Parathyroid adenoma (tissue), 2 donors: ENCODE results near the gene GDF10.

ENCODE experiments used
- H2AFZ ChIP-seq: fragments of 300-600 bp; sonication (generic); one replicate; pipeline ENCODE4 v1.7.0; 2017; ENCODE audit warnings: antibody characterized with exemption, mild to moderate bottlenecking
- H3K27ac ChIP-seq: fragments of 300-600 bp; sonication (generic); one replicate; pipeline ENCODE4 v1.7.0; 2017
- H3K27me3 ChIP-seq: fragments of 300-600 bp; sonication (generic); one replicate; pipeline ENCODE4 v1.7.0; 2017; ENCODE audit warnings: low read length; ENCODE audit not compliant: control insufficient read depth, insufficient read depth
- H3K36me3 ChIP-seq: fragments of 300-600 bp; sonication (generic); one replicate; pipeline ENCODE4 v1.7.0; 2017; ENCODE audit warnings: low read length; ENCODE audit not compliant: control insufficient read depth, insufficient read depth
- H3K4me1 ChIP-seq: fragments of 300-600 bp; sonication (generic); one replicate; pipeline ENCODE4 v1.7.0; 2017; ENCODE audit warnings: control low read depth
- H3K4me2 ChIP-seq: fragments of 300-600 bp; sonication (generic); one replicate; pipeline ENCODE4 v1.7.0; 2017; ENCODE audit warnings: low read length
- H3K4me3 ChIP-seq: fragments of 300-600 bp; sonication (generic); one replicate; pipeline ENCODE4 v1.7.0; 2017; ENCODE audit warnings: low read depth, low read length
- H3K79me2 ChIP-seq: fragments of 300-600 bp; sonication (generic); one replicate; pipeline ENCODE4 v1.7.0; 2017; ENCODE audit warnings: control low read depth
- H3K9ac ChIP-seq: fragments of 300-600 bp; sonication (generic); one replicate; pipeline ENCODE4 v1.7.0; 2017; ENCODE audit warnings: mild to moderate bottlenecking
- H3K9me3 ChIP-seq: fragments of 300-600 bp; sonication (generic); one replicate; pipeline ENCODE4 v1.7.0; 2017; ENCODE audit warnings: low read length; ENCODE audit not compliant: control insufficient read depth
- CTCF ChIP-seq: fragments of 300-600 bp; sonication (generic); IDR thresholded peaks from one replicate; pipeline ENCODE4 v1.7.0; 2017; ENCODE audit warnings: antibody characterized with exemption, mild to moderate bottlenecking
- donor health status: primary hyperparathyroidism.

GDF10 gene

GRCh38 chr10:47261556-47261955 is 38.4 kb upstream of the GDF10 start:
- H3K9ac ChIP-seq: no peak overlapping the region
- H3K27ac ChIP-seq: no peak overlapping the region
- no peaks in the 10 kb centered on the region for H3K36me3 ChIP-seq

GRCh38 chr10:47262606-47263533 is 37.1 kb upstream of the GDF10 start:
- Histone ChIP-seq H3K4me1 (no peaks in the 10 kb centered on the region), H3K27me3 (no peaks in the 10 kb centered on the region), H3K9ac (no peak overlapping the region), H3K79me2 (no peaks in the 10 kb centered on the region), H3K27ac (no peak overlapping the region), H3K36me3 (no peaks in the 10 kb centered on the region), H3K4me2 (no peak overlapping the region), H2AFZ (no peak overlapping the region), H3K4me3 (no peak overlapping the region), H3K9me3 (no peaks in the 10 kb centered on the region)
- TF ChIP-seq CTCF: no peak

More at GRCh38 chr10:47261556-47261955, 38.4 kb upstream of the GDF10 start:
- TF ChIP-seq CTCF: no peak
- Histone ChIP-seq H3K79me2 (no peaks in the 10 kb centered on the region), H3K27me3 (no peaks in the 10 kb centered on the region), H3K4me2 (no peak overlapping the region), H3K4me3 (no peak overlapping the region), H3K9me3 (no peaks in the 10 kb centered on the region), H3K4me1 (no peaks in the 10 kb centered on the region), H2AFZ (no peak overlapping the region)

GRCh38 chr10:47264797-47265281 is 35.2 kb upstream of the GDF10 start:
- no peak overlapping the region for H3K4me2 ChIP-seq
- H3K36me3 ChIP-seq: no peaks in the 10 kb centered on the region
- no peaks in the 10 kb centered on the region for H3K27me3 ChIP-seq
- no peak overlapping the region for H3K27ac ChIP-seq
- H2AFZ ChIP-seq: no peak overlapping the region
- H3K9ac ChIP-seq: no peak overlapping the region
- no peaks in the 10 kb centered on the region for H3K79me2 ChIP-seq
- H3K9me3 ChIP-seq: no peaks in the 10 kb centered on the region
- H3K4me1 ChIP-seq: no peaks in the 10 kb centered on the region
- no peak overlapping the region for H3K4me3 ChIP-seq
- TF ChIP-seq CTCF: no peak

GRCh38 chr10:47266602-47267001 is 33.4 kb upstream of the GDF10 start:
- Histone ChIP-seq H3K79me2 (no peaks in the 10 kb centered on the region), H3K9ac (no peak overlapping the region), H3K4me3 (no peak overlapping the region), H3K36me3 (no peaks in the 10 kb centered on the region), H3K4me1 (no peaks in the 10 kb centered on the region), H2AFZ (no peak overlapping the region), H3K4me2 (no peak overlapping the region), H3K9me3 (no peaks in the 10 kb centered on the region), H3K27me3 (no peaks in the 10 kb centered on the region), H3K27ac (no peak overlapping the region)
- TF ChIP-seq CTCF: no peak

DNA sequence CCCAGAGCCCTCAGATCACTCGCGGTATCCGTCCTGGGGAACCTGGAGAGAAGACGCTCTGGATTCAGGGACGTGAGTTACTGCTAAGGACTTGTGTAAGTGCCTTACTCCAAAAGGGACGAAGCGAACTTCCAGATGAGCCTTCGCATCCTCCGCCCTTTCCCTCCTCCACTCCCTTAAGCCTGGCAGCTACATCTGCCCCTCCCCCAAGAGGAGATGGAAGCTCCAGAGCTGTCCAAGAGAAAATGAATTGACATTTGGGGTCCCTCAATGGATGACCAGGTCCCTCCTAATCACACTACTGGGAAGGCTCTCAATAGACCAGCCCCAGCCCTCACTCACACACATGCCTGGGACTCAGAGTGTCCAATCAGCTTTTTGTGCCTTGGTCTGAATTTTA is 31.3 kb upstream of the GDF10 start:
- Histone ChIP-seq H3K4me3 (no peak overlapping the region), H3K27me3 (no peaks in the 10 kb centered on the region), H3K36me3 (no peaks in the 10 kb centered on the region), H3K9me3 (no peaks in the 10 kb centered on the region), H3K9ac (no peak overlapping the region), H3K27ac (no peak overlapping the region), H3K79me2 (no peaks in the 10 kb centered on the region), H3K4me1 (no peaks in the 10 kb centered on the region), H3K4me2 (no peak overlapping the region), H2AFZ (no peak overlapping the region)
- no peak for TF ChIP-seq CTCF
